ENCODE data around the gene TRDMT1.

TRDMT1 gene

GRCh38 chr10:17106991-17107390 is 94.5 kb downstream of the TRDMT1 start:
- DNase-seq (ENCODE audit: low read depth in 4 of 4, low spot score in 1 of 4) = no peak

GRCh38 chr10:17101910-17102266 is 99.6 kb downstream of the TRDMT1 start:
- DNase-seq (ENCODE audit: low read depth in 4 of 4, low spot score in 1 of 4) = no peak

DNA sequence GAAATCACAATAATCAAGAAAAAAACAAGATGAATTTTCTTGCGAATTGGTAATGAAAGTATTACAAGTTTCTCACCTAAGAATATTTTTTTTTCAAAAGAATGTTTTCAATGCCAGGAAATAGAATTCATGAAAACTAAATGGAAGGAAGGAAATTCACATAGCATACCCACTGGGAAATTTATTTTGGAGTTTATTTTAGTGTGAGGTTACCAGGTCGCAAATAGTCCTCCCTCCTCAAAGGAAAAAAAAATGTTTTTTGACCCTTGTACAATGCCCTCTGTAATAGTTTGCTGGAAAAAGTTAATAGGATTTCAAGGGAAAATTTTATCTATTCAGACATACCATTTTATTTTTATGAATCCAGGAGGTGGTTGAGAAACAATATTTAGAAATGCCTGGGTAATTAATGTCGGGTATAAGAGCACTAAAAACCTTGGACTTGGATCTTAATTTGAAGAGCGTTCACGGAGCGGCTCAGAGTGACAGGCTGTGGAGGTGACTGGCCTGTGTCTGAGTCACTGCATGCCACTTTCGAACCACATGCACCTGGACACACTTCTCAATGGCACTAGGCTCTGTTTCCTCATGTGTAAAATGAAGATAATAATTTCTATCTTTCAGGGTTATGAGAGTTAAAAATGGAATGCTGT is 100.1 kb downstream of the TRDMT1 start:
- no peak for DNase-seq (ENCODE audit: low read depth in 4 of 4, low spot score in 1 of 4)

DNA sequence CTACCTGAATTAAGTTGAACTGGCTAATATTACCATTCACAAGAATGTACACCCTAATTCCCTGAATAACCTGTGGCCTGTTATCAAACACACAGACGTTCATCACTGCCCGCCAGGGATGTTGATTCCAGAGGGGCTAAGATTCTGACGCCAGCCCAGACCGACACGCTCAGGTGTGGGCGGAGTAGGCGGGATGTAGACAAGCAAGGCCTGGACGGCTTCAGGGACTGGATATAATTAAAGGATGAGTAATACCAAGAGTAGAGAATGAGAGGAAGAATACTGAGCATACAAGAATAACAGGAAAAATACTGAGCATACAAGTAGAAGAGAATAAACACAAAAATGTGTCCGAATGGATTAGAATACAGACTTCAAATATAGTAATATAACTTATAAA is 100.9 kb downstream of the TRDMT1 start:
- no peak for DNase-seq (ENCODE audit: low read depth in 4 of 4, low spot score in 1 of 4)

DNA sequence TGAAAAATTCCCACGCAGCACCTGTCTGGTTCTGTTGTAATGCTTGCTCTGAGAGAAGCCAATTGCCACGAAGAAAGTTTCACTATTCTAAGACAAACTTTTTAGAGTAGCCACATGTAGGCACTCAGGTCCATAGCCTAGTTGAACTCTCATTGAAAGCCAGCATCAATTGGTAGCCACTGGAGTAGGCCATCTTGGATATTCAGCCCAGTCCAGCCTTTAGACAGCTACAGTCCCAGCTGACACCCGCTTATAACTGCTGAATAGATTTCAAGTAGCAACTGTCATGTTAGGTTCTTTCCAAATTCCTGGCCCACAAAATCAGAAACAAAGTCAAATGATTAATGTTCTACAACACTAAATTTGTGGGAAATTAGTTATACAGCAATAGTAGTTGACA is 103.5 kb downstream of the TRDMT1 start:
- no peak for DNase-seq (ENCODE audit: low read depth in 4 of 4, low spot score in 1 of 4)

Measured in stimulated activated CD4-positive, alpha-beta T cell treated with anti-CD3 and anti-CD28 coated beads, Interleukin-1b, Interleukin-23, amount 100 ng/mL, for 24 hours (primary cell).